ENCODE results near the gene MACROD2. TPM values are rescaled to one million over a fixed set of nuclear protein-coding genes. Genes with fewer than 3 reads are reported as not detected.

The MACROD2 gene
- total RNA-seq, 4 donors from 2014 or later: 4.6 to 33.0 (median 8.3) TPM

GRCh38 chr20:16081421-16081820, 2086.1 kb downstream of the MACROD2 start:
- TF ChIP-seq POLR2AphosphoS5 (IDR thresholded peaks at IDR 0.05) (no peak), CTCF (IDR thresholded peaks at IDR 0.05) (no peak), POLR2A (IDR thresholded peaks at IDR 0.05) (no peak), EP300 (IDR thresholded peaks at IDR 0.05; ENCODE audit: low read depth) (no peak)
- H3K36me3 ChIP-seq: no peaks in the 10 kb centered on the region
- H3K4me1 ChIP-seq: peaks cover 0 to 5% (median 0%) of the 10 kb centered on the region in 4 donors
- in situ Hi-C loops (cut with MboI; ENCODE audit: low pct_ligation_motif_present in 1 of 4, low pct_unique_long_range_greater_than_20kb in 1 of 4, low sequenced_read_pairs in 3 of 4) (no loop called here), intact Hi-C loops (cut with DNase I; ENCODE audit: low total_unique reads) (no loop called here)
- no peak overlapping the region for H3K4me3 ChIP-seq
- WGBS, 2 donors (ENCODE audit: low coverage in 1 of 2): 47% methylated on average over 1 of the region's 1 CpG; no CpG with 5 or more reads in 1 of the 2 donors
- no peaks in the 10 kb centered on the region for H3K9me3 ChIP-seq
- no peak for DNase-seq
- no peak overlapping the region for H3K27ac ChIP-seq
- no peaks in the 10 kb centered on the region for H3K27me3 ChIP-seq

GRCh38 chr20:16082051-16082550, 2086.8 kb downstream of the MACROD2 start:
- Histone ChIP-seq H3K36me3 (no peaks in the 10 kb centered on the region), H3K4me1 (peaks cover 0 to 5% (median 0%) of the 10 kb centered on the region in 4 donors), H3K27ac (no peak overlapping the region), H3K4me3 (no peak overlapping the region), H3K27me3 (no peaks in the 10 kb centered on the region), H3K9me3 (no peaks in the 10 kb centered on the region)
- TF ChIP-seq POLR2A (IDR thresholded peaks at IDR 0.05) (no peak), CTCF (IDR thresholded peaks at IDR 0.05) (no peak), EP300 (IDR thresholded peaks at IDR 0.05; ENCODE audit: low read depth) (no peak), POLR2AphosphoS5 (IDR thresholded peaks at IDR 0.05) (no peak)
- 83% methylated on average over 2 of the region's 2 CpGs; no CpG with 5 or more reads in 1 of the 2 donors for WGBS, 2 donors (ENCODE audit: low coverage in 1 of 2)
- in situ Hi-C loops (cut with MboI; ENCODE audit: low pct_ligation_motif_present in 1 of 4, low pct_unique_long_range_greater_than_20kb in 1 of 4, low sequenced_read_pairs in 3 of 4) (no loop called here), intact Hi-C loops (cut with DNase I; ENCODE audit: low total_unique reads) (no loop called here)
- DNase-seq: no peak

- TF ChIP-seq POLR2AphosphoS5 (IDR thresholded peaks at IDR 0.05) (no peak), CTCF (IDR thresholded peaks at IDR 0.05) (no peak), EP300 (IDR thresholded peaks at IDR 0.05; ENCODE audit: low read depth) (no peak), POLR2A (IDR thresholded peaks at IDR 0.05) (no peak)
- intact Hi-C loops (cut with DNase I; ENCODE audit: low total_unique reads): no loop called here
- H3K36me3 ChIP-seq: no peaks in the 10 kb centered on the region
Observed at GRCh38 chr20:16083639-16084280, 2088.4 kb downstream of the MACROD2 start.

GRCh38 chr20:16095226-16095625, 2099.9 kb downstream of the MACROD2 start:
- Histone ChIP-seq H3K36me3 (no peaks in the 10 kb centered on the region), H3K4me3 (no peak overlapping the region), H3K27ac (no peak overlapping the region), H3K27me3 (no peaks in the 10 kb centered on the region), H3K4me1 (no peaks in the 10 kb centered on the region), H3K9me3 (peaks cover 4 to 5% of the 10 kb centered on the region in 2 donors)
- no peak for DNase-seq
- intact Hi-C loops (cut with DNase I; ENCODE audit: low total_unique reads) (no loop called here), in situ Hi-C loops (cut with MboI; ENCODE audit: low pct_ligation_motif_present in 1 of 4, low pct_unique_long_range_greater_than_20kb in 1 of 4, low sequenced_read_pairs in 3 of 4) (no loop called here)
- WGBS, 2 donors (ENCODE audit: low coverage in 1 of 2): 51% methylated on average over 2 of the region's 2 CpGs; no CpG with 5 or more reads in 1 of the 2 donors
- no peak for TF ChIP-seq CTCF (IDR thresholded peaks at IDR 0.05)
- no peak for TF ChIP-seq EP300 (IDR thresholded peaks at IDR 0.05; ENCODE audit: low read depth)
- no peak for TF ChIP-seq POLR2A (IDR thresholded peaks at IDR 0.05)
- TF ChIP-seq POLR2AphosphoS5 (IDR thresholded peaks at IDR 0.05): no peak

More at GRCh38 chr20:16083639-16084280, 2088.4 kb downstream of the MACROD2 start:
- H3K27me3 ChIP-seq: no peaks in the 10 kb centered on the region
- no peak overlapping the region for H3K27ac ChIP-seq
- H3K4me1 ChIP-seq: peaks cover 0 to 5% (median 0%) of the 10 kb centered on the region in 4 donors
- DNase-seq: no peak
- H3K4me3 ChIP-seq: no peak overlapping the region
- in situ Hi-C loops (cut with MboI; ENCODE audit: low pct_ligation_motif_present in 1 of 4, low pct_unique_long_range_greater_than_20kb in 1 of 4, low sequenced_read_pairs in 3 of 4): no loop called here
- no peaks in the 10 kb centered on the region for H3K9me3 ChIP-seq
